HUES48 (cell line): ENCODE results near the gene TMEM30B.

Experiments used
- H3K27ac ChIP-seq: one replicate; pipeline ENCODE4 v1.7.0; 2013; ENCODE audit warnings: low read depth, low read length, inconsistent platforms
- H3K27me3 ChIP-seq: 2 replicates; pipeline ENCODE4 v1.6.1; 2013; ENCODE audit warnings: mild to moderate bottlenecking, low read length; ENCODE audit not compliant: control insufficient read depth, insufficient read depth
- H3K36me3 ChIP-seq: 2 replicates; pipeline ENCODE4 v1.6.1; 2013; ENCODE audit warnings: low read length; ENCODE audit not compliant: control insufficient read depth, insufficient read depth
- H3K4me1 ChIP-seq: 2 replicates; pipeline ENCODE4 v1.6.1; 2013; ENCODE audit warnings: mild to moderate bottlenecking, low read length; ENCODE audit not compliant: control insufficient read depth, insufficient read depth
- H3K4me3 ChIP-seq: 2 replicates; pipeline ENCODE4 v1.5.1; 2013; ENCODE audit warnings: mild to moderate bottlenecking, low read depth, low read length
- H3K9ac ChIP-seq: 2 replicates; pipeline ENCODE4 v1.6.1; 2013; ENCODE audit warnings: mild to moderate bottlenecking, low read depth, low read length, moderate library complexity
- H3K9me3 ChIP-seq: 2 replicates; pipeline ENCODE4 v1.6.1; 2013; ENCODE audit warnings: low read length; ENCODE audit not compliant: control insufficient read depth, insufficient read depth

TMEM30B gene, protein sequence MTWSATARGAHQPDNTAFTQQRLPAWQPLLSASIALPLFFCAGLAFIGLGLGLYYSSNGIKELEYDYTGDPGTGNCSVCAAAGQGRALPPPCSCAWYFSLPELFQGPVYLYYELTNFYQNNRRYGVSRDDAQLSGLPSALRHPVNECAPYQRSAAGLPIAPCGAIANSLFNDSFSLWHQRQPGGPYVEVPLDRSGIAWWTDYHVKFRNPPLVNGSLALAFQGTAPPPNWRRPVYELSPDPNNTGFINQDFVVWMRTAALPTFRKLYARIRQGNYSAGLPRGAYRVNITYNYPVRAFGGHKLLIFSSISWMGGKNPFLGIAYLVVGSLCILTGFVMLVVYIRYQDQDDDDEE

DNA sequence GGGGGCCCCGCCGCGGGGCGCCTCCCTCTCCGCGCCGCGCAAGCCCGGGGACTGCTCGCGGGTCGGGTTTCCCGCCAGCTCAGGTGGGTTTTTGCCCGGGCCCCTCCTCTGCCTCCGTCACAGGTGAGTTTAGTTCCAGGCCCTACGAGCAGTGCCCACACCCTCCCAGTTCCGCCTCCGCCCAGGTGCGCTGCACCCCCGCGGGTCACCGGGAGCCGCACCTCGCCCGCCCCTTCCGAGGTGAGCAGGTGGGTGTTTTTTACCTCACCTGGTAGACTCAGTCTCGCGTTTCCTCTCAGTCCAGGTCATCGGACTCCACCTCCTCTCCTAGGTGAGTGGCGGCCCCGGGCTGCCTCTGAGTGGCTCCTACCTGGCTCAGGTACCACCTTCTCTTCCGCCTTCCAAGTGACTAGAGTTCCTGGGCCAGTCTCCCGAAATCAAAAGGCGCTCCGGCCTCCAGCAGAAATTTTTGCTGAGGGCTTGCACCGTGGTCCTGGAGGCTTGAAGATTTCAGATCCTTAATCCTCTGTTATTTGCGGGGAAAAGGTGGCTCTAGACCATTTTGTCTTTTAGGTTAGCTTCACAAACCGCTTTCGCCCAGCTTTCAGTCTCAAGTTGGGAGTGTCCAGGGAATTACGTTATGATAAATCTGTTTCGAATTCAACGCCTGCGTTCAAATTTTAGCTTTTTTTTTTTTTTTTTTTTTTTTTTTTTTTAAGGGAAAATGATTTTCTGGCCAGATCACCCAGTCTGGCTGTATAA is at the start of gene TMEM30B:
Gene TMEM30B, minus strand, starts transcription at position 153 of the 762 bp plus-strand sequence. CDS start 191 bp downstream, outside the sequence.
- Histone ChIP-seq H3K27ac (peak within 1 kb of the TSS; percentile 17), H3K9ac (no peak within 1 kb of the TSS), H3K4me3 (peak within 1 kb of the TSS; percentile 74), H3K4me1 (peaks cover 6% of the 10 kb centered on the region), H3K36me3 (no peaks in the 10 kb centered on the region), H3K27me3 (peaks cover 27% of the 10 kb centered on the region), H3K9me3 (no peaks in the 10 kb centered on the region)

DNA sequence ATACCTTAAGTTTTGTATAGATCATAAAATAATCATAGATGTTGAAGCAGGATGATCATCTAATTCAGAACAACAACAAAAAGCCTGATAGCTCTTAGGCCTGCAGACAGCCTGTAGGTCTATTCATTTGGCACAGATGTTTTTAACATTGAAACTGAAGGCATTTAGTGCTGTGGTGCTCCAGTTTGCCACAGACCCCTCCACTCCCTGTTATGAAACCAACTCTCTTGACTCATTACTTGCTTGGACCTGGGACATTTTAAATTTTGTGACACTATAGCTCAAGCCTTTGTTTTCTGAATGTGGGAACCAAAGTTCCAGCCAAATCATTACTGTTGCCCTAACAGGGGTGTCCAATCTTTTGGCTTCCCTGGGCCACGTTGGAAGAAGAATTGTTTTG is 49.4 kb upstream of the TMEM30B start:
- H3K4me1 ChIP-seq, result no peaks in the 10 kb centered on the region
- no peak overlapping the region for H3K27ac ChIP-seq
- H3K4me3 ChIP-seq, result no peak overlapping the region

DNA sequence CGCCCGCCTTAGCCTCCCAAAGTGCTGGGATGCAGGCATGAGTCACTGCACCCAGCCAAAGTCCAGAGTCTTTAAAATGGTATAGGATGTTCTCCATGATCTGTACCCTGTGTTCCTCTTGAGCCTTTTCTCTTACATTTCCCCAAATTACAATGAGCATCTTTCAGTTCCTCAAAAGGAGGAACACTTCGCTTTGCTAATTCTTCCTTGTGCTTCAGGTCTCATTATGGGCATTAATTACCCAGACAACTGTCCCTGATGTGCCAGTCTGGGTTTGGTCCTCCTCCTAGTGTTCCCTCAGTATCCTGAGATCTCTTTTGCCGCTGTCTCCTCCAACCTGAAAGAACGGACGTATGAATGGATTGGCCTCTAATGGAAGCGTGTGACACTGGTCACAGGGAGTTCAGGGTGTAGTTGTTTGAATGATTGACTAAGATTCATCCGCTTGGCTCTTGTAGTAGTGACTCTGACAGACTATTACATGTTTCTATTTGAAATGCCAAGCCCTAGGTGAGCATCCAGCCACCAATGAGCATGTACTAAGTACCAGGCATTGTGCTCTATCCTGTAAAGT is 48.4 kb upstream of the TMEM30B start:
- H3K27me3 ChIP-seq, result no peaks in the 10 kb centered on the region
- no peaks in the 10 kb centered on the region for H3K36me3 ChIP-seq
- no peaks in the 10 kb centered on the region for H3K4me1 ChIP-seq
- H3K9me3 ChIP-seq, result peaks cover 7% of the 10 kb centered on the region; the same call in 1 of the 2 replicates
- H3K4me3 ChIP-seq, result no peak overlapping the region
- no peak overlapping the region for H3K27ac ChIP-seq
- H3K9ac ChIP-seq, result no peak overlapping the region

More for the DNA sequence above, 49.4 kb upstream of the TMEM30B start:
- H3K9ac ChIP-seq, result no peak overlapping the region
- peaks cover 7% of the 10 kb centered on the region; the same call in 1 of the 2 replicates for H3K9me3 ChIP-seq
- no peaks in the 10 kb centered on the region for H3K36me3 ChIP-seq
- H3K27me3 ChIP-seq, result no peaks in the 10 kb centered on the region

DNA sequence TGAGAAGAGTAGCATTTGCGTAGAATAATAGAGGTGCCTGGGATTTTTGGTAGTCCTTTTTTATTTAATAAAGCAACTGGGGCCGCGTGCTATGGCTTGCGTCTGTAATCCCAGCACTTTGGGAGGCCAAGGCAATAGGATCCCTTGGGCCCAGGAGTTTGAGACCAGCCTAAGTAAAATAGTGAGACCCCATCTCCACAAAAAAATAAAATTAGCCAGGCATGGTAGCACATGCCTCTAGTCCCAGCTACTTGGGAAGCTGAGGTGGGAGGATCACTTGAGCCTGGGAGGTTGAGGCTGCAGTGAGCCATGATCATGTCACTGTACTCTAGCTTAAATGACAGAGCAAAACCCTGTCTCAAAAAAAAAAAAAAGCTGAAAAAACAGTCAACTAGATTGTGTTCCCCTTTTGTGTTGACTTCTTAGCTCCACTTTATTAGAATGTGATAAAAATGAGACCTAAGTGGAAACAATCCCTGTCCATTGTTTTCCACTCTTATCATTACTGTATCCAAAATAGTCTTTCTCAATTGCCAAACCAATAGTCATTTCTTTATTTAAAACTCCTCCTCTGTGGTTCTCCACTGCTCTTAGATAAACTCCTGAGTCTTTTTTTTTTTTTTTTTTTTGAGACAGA is 47.6 kb upstream of the TMEM30B start:
- H3K9me3 ChIP-seq, result peaks cover 7% of the 10 kb centered on the region; the same call in 1 of the 2 replicates
- no peak overlapping the region for H3K27ac ChIP-seq
- H3K36me3 ChIP-seq, result no peaks in the 10 kb centered on the region
- H3K27me3 ChIP-seq, result peaks cover 4% of the 10 kb centered on the region
- H3K4me1 ChIP-seq, result no peaks in the 10 kb centered on the region
- H3K4me3 ChIP-seq, result no peak overlapping the region
- H3K9ac ChIP-seq, result no peak overlapping the region

DNA sequence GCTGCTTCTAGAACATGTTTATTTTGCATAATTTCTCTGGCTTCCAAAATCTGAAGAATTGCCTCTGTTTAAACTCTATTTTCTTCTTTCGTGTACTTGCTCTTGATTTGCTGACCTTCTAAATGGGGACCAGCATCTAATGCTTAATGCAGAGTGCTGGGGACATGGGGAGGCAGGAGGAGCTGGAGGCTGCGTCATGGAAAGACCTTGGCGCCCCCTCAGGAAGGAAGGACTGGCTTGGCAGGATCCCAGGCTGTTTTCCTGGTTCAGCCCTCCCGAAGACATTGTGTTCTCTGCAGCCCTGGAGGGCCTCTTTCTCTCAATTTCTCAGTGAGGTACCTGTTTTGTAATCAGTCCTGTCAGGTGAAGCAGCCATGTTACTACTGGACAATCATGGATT is 45.7 kb upstream of the TMEM30B start:
- no peak overlapping the region for H3K9ac ChIP-seq
- H3K9me3 ChIP-seq, result peaks cover 7% of the 10 kb centered on the region; the same call in 1 of the 2 replicates
- no peak overlapping the region for H3K27ac ChIP-seq
- peaks cover 23% of the 10 kb centered on the region for H3K27me3 ChIP-seq
- no peak overlapping the region for H3K4me3 ChIP-seq
- peaks cover 9% of the 10 kb centered on the region for H3K4me1 ChIP-seq
- H3K36me3 ChIP-seq, result no peaks in the 10 kb centered on the region

DNA sequence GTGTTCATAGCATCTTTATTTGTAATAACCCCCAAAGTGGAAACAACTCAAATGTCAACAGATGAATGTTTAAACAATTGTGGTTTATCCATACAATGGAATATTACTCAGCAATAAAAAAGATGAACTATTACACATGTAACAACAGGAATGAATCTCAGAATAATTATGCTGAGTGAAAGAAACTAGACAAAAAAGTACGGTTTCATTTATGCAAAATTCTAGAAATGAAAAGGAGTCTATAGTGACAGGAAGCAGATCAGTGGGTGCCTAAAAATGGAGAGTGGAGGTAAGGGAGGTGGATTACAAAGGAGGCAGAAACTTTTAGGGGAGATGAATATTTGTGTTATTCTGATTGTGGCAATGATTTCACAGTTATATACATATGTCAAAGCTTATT is 45.0 kb upstream of the TMEM30B start:
- H3K27ac ChIP-seq, result no peak overlapping the region
- no peak overlapping the region for H3K4me3 ChIP-seq
- peaks cover 7% of the 10 kb centered on the region; the same call in 1 of the 2 replicates for H3K9me3 ChIP-seq
- no peaks in the 10 kb centered on the region for H3K36me3 ChIP-seq
- peaks cover 30% of the 10 kb centered on the region for H3K27me3 ChIP-seq
- H3K9ac ChIP-seq, result no peak overlapping the region
- H3K4me1 ChIP-seq, result peaks cover 9% of the 10 kb centered on the region

DNA sequence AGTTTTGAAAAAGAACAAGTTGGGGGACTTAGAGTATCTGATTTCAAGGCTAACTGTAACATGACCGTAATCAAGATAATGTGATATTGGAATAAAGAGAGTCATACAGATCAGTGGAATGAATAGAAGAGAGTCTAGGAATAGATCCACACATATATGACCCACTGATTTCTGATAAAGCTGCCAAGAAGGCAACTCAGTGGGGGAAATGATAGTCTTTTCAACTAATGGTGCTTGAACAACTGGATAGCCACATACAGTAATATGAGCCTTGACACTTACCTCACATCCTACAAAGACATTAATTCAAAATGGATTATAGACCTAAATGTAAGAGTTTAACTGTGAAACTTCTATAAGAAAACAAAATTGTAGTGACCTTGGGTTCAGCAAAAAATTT is 44.0 kb upstream of the TMEM30B start:
- no peak overlapping the region for H3K9ac ChIP-seq
- no peaks in the 10 kb centered on the region for H3K36me3 ChIP-seq
- H3K4me3 ChIP-seq, result no peak overlapping the region
- H3K27ac ChIP-seq, result no peak overlapping the region
- peaks cover 9% of the 10 kb centered on the region for H3K4me1 ChIP-seq
- H3K9me3 ChIP-seq, result peaks cover 7% of the 10 kb centered on the region; the same call in 1 of the 2 replicates
- peaks cover 37% of the 10 kb centered on the region for H3K27me3 ChIP-seq

DNA sequence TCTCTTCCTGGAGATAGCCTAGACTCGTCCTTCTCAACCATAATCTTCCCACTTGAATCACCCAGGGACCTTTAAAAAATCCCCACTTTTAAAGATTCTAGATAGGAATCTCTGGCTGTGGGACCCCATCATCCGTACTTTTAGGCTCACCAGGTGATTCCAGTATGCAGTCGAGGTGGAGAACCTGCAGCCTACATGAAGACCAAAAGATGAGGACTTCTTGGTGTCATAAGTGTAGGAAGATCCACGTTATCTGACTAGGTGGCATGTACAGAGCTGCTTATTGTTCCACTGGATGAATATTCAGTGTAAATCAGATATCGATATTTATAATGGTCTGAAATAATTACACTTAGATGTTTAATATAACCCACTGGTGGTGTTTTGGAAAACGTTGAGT is 42.8 kb upstream of the TMEM30B start:
- Histone ChIP-seq H3K27me3 (peaks cover 37% of the 10 kb centered on the region), H3K4me3 (no peak overlapping the region), H3K36me3 (no peaks in the 10 kb centered on the region), H3K4me1 (peaks cover 9% of the 10 kb centered on the region), H3K9me3 (peaks cover 7% of the 10 kb centered on the region; the same call in 1 of the 2 replicates), H3K9ac (no peak overlapping the region), H3K27ac (no peak overlapping the region)

DNA sequence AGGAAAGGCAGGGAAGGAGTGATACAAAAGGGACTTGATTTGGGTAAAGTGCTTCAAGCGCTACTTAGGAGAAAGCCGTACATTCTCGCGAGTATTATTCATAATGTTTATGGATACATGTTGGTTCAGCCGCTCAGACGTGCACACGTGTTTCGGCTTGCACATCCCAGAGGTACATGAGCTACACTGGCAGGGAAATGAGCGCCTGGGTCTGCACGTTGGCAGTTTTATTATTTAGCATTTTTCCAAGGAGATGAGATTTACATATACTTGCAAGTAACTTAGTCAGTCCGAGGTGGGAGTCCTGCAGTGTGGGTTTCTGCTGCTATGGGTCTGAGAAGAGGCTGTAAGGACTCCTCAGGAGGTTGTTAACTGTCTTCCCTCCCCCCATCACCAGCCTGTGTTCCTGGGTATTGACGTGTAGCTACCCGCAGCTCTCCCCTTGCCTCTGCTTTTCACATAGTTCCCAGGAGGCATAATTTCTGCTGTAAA is 41.7 kb upstream of the TMEM30B start:
- peak overlapping the region; percentile 72 for H3K4me3 ChIP-seq
- no peaks in the 10 kb centered on the region for H3K36me3 ChIP-seq
- H3K9ac ChIP-seq, result no peak overlapping the region
- peaks cover 37% of the 10 kb centered on the region for H3K27me3 ChIP-seq
- peaks cover 9% of the 10 kb centered on the region for H3K4me1 ChIP-seq
- H3K27ac ChIP-seq, result no peak overlapping the region
- H3K9me3 ChIP-seq, result peaks cover 7% of the 10 kb centered on the region; the same call in 1 of the 2 replicates

DNA sequence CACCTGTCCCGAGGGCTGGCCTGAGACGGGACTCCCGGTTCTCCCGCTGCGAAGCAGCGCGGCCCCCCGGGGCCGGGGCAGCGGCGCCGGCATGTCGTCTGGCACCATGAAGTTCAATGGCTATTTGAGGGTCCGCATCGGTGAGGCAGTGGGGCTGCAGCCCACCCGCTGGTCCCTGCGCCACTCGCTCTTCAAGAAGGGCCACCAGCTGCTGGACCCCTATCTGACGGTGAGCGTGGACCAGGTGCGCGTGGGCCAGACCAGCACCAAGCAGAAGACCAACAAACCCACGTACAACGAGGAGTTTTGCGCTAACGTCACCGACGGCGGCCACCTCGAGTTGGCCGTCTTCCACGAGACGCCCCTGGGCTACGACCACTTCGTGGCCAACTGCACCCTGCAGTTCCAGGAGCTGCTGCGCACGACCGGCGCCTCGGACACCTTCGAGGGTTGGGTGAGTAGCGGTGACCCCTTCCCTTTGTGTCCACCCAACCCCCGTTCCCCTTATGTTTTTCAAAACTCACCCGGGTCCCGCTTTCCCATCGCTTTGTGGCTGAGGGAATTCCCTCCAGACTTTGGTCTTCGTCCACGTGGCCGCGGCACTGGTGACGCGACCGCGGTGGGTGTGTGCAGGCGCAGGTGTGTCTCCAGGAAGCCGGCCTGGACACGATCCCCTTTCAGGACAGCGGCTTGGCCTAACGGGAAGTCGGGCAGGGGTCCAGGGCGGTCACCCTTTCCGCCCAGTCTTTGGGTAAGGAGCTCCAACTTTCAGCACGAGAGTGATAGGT is 41.1 kb upstream of the TMEM30B start:
- Histone ChIP-seq H3K27ac (no peak overlapping the region), H3K9ac (no peak overlapping the region), H3K4me3 (peak overlapping the region; percentile 72), H3K9me3 (peaks cover 7% of the 10 kb centered on the region; the same call in 1 of the 2 replicates), H3K36me3 (no peaks in the 10 kb centered on the region), H3K27me3 (peaks cover 37% of the 10 kb centered on the region), H3K4me1 (peaks cover 9% of the 10 kb centered on the region)
